ENCODE data around the gene SPRTN.
"Not testable (repeated sequence)": the region's sequence is repeated elsewhere in the genome, so short reads cannot be mapped to it uniquely, and the experiment has no call there.

Gene SPRTN

DNA sequence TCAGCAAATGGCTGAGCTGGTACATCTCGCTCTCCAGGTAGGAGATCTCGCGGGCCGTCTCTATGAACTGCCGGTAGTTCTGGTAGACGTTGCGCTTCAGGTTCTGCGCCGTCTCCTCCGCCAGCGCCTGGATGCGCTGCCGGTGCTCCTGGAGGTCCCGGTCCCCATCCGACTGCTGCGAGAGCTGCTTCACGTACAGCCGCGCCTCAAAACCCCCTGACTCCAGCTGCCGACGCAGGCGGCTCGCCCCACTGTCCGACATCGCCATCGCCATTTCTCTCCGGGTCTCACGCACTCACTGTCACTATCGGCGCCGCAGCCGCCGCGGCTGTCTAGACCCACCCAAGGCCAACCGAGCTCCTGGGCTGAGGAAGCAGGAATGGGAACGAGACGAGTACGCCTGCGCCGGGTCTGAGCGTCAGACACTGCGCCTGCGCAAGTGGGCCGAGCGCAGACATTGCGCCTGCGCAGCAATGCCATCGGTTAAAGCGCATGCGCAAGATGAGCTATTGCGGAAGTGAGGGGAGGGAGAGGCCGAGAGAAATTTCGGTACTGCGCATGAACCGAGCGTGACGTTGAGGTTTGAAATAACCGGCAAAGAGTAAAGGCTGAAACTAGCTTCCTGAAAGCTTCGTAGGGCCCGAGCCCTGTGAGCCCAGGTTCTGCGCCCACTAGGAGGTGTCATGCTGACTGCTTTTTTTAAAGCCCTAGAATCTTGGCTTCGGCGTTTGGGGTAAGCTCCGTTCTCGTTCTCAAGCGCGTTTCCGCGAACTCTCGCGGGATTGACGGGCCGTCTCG is 422 bp upstream of the SPRTN start, which contains the start of gene EXOC8:
Gene EXOC8, minus strand, starts transcription at position 381 of the 798 bp plus-strand sequence. Its CDS starts 107 bp downstream, at position 274.
- DNase-seq: peak; percentile 98

DNA sequence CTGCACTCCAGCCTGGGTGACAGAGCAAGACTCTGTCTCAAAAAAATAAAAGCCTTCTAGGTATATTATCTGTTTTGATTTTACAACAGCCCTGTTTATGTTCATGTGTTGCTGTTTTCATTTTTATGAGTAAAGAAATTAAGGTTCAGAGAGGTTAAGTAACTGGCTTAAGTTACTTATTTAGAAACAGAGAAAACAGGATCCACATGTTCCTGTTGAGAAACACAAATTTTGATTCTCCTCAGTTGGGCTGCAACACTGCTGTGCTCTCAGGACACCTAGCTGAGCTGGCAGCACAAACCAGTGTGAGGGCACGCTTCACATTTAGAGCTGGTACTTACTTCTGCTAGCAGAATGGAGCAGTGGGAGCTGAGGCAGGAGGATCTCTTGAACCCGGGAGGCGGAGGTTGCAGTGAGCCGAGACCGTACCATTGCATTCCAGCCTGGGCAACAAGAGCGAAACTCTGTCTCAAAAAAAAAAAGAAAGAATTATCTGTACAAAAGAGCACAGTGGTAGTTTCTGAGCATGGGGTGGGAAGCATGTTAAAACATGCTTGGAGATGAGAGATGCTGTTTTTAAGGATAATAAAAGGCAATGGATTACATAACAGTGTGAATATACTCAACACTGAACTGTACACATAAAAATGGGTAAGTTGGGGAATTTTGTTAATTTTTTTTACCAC is 2.4 kb downstream of the SPRTN start:
- DNase-seq: no peak

DNA sequence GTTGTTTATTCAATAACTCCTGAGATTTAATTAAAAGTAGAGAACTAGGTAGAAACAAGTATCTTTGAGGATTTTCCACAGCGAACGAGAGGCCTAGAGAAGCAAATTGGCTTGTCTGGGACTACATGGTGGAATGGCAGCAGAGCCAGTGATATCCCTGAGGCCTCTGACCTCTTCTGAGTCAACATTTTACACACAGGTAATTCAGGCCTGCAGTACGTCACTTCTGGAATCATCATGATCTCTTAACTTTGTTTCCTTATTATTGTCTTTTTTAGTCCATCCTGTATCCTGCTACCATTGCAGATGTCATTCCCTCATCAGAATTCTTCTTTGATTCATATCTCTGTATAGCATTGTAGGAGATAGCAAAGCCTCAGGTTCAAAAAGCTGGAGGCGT is 9.9 kb downstream of the SPRTN start:
- DNase-seq: no peak

DNA sequence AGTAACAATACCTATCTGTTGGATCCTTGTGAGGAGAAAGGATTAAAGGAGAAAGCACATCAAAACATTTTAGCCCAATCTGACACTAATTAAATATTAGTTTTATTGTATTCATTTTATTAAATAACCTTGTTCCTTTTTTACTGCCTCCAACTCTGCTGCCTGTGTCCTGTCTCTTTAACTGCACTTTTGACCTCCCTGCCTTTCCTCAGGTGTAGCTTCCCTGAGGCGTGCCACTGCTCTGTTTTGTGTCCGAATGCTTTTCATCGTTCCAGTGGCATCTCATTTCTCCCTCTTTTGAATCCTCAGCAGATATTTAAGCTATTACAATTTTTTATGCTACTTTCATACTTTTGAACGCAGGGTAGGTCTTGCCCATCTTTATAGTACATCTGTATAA is 10.3 kb downstream of the SPRTN start:
- DNase-seq: no peak

DNA sequence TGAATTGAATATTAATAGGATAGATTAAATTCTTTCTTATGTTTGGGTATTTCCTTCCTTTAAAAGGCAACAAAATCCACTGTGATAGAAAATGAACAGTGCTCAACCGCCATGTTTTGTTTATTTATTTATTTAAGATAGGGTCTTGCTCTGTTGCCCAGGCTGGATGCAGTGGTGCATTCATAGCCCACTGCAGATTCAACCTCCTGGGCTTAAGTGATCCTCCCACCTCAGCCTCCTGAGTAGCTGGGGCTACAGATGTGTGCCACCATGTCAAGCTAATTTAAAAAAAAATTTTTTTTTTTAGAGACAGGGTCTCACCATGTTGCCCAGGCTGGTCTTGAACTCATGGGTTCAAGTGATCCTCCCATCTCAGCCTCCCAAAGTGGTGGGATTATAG is 10.8 kb downstream of the SPRTN start:
- DNase-seq: not testable (repeated sequence)

DNA sequence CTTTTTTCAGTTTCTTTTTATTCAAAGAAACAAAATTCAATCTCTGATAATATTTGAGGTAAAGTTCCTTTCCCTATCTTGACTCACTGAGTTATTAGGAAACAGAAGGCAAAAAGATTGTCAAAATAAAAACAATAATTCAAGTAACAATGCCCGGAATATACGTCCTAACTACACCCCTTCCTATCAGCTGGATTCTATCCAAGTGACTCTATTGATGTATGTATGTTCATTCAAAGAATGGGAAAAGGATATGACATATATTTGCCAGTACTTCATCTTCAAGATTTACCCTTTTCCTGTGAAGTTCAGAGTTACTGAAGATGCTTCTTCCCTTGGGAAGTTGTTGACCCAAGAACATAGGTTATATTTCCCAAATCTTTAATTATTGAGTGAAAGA is 13.7 kb downstream of the SPRTN start:
- no peak for DNase-seq

DNA sequence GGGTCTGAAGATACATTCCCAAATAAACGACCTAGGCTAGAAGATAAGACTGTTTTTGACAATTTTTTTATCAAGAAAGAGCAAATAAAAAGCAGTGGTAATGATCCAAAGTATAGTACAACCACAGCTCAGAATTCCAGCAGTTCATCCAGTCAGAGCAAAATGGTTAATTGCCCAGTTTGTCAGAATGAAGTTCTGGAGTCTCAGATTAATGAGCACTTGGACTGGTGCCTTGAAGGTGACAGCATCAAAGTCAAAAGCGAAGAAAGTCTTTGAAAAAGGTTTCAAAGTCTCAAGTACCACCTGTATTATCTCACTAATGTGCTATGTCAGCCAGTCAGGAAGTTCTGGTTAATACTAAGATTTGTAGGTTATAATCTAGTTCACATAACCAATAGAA is 15.0 kb downstream of the SPRTN start:
- no peak for DNase-seq

DNA sequence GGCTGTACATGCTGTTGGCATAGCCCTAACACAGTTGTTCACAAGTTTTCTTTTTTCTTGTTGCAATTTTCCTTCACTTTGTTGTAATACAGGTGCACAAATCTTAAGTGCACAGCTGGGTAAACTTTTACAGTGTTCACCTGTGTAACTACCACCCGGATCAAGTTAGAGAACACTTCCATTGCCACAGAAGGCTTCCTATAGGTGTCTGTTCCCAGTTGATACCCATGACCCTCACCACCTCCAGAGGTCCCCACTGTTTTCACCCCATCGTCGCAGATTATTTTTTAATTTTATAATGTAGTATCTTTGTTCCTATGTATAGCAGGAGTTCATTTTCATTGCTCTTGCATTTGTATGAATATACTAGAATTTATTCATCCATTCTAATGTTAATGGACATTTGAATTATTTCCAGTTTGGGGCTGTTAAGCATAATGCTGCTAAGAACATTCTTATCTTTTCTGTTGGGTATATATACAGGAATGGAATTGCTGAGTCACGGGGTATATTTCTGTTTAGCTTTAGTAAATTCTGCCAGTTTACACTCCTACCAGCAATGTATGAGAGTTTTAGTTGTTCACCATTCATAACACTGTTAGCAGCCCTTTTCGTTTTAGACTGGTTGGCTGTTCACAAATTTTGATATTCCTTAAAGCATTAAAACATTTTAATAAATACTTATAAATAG is 16.4 kb downstream of the SPRTN start:
- no peak for DNase-seq

DNA sequence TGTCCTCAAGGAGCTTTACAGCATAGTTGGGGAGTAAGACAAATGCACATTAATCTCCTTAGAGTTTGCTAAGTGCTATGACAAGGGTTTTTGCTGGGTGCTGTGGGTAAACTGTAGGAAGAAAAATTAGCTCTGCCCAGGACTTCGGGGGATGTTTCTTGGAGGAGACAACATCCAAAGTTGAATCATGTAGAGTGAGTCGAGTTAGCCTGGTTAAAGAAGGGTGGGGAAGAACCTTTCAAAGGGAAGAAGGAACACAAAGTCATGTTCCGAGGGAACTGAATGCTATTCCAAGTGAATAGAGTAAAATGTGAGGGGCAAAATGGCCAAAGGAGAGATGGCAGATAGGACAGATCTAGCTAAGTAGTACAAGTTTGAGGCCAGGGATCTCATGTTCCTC is 17.1 kb downstream of the SPRTN start:
- DNase-seq: no peak

DNA sequence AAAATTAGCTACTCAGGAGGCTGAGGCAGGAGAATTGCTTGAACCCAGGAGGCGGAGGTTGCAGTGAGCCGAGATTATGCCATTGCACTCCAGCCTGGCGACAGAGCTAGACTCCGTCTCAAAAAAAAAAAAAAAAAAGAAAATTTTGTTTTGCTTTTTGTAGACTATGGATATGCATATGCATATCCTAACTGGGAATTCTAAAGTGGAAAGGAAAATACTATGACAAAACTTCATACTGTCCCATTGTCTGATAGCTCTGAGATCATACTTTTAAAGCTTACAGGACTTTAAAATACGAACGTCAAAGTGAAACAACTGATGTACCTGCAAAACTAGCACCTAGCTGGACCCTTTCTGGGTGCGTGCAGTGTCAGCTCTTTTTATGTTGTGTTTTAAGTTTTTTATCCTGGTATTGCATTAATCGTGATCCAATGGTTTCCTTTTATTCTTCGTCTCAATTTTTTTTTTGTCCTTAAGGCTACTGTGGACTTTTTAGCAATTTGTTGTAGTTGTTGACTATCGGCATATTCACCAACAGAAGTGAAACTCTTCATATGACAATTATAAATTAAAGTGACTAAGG is 19.2 kb downstream of the SPRTN start:
- no peak for DNase-seq

DNA sequence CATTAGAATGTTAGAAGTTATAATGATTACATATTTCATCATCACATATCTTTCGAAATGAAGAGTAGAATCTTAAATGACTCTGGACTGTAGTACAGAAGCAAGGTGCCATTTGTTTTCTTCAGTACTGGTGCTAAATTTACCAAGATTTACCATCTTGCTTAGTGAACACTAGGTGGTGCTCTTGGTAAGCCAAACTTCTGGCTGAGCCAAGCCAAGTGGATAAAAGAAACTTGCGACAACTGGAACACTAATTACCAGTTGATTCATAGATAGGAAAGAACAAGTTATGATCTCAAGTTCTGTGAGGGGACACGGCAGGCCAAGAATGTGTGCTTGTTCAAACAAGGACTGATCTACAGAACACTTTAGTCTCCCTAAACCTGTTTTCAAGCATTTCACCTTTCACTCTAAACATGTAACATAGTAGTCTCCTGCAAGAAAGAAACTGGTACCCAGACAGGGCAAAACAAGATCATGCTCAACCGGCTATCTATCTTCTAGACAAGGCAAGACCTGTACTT is 19.8 kb downstream of the SPRTN start:
- peak; percentile 78 for DNase-seq

DNA sequence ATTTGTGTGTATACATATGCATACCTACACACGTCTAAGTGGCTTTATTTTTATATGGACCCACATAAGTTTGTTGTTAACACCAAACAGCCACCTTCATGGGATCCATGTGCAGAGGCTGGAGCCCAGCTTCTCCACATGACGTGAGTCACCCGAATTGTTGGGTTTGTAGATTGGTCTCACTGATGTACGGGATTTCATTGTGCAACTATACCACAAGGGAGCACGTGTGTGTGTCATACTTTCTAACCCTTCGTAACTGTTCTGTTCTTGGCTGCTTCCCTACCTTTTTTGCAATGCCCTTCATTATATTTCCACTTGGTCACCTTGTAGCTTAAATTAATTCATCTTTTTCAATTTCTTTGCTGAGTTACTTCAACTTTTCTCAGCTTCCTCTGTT is 21.0 kb downstream of the SPRTN start:
- no peak for DNase-seq

DNA sequence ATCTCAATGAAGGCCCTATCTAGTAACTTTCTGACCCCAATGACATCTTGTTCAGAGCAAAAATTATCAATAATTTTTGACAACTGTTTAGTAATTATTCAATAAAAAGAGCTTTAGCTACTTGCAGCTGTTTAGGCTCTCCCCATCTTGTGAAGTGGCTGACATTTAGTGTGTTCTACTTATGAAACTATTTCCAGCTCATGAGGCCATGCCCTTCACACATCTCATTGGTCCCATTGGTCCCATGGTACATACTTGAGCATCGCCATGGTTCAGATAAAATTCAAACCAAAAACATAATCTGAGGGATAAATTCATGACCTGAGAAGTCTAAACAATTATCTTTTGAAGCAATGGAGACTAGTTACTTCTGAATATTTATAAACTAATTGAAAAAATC is 24.2 kb downstream of the SPRTN start:
- DNase-seq: no peak

DNA sequence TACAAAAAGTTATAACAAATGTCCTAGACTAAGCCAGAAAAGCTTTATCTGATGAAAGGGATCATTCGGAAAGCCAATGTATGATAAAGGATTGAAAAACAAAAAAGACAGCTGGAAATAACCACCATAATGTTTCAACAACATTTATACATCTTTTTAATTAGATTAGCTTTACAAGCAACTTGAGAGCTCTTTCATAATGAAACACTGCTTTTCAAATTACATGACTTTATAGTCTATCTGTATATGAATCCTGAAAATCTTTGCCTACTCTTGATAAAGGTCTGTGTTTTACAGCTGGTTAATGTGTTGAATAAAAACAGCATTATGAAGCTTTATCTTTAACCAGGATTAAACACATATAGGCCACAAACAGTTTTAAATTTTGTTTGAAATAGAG is 25.5 kb downstream of the SPRTN start:
- DNase-seq: no peak

DNA sequence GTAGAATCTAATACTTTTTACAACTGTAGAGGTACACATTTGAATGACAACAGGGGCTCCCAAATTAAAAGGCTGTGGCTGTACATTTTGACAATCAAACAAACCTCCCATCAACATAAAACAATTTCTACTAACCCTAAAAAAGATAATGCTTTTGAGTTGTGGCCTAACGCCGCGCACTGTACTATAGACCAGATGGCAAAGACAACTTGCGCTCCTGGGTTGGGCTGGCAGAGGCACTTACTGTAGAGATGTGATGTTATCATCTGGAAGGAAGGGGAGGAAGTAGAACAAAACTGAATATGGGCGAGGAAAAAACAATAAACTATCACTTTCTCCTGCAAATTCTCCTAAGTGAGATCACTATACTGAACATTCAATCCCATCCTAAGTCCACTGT is 26.1 kb downstream of the SPRTN start:
- DNase-seq: no peak

DNA sequence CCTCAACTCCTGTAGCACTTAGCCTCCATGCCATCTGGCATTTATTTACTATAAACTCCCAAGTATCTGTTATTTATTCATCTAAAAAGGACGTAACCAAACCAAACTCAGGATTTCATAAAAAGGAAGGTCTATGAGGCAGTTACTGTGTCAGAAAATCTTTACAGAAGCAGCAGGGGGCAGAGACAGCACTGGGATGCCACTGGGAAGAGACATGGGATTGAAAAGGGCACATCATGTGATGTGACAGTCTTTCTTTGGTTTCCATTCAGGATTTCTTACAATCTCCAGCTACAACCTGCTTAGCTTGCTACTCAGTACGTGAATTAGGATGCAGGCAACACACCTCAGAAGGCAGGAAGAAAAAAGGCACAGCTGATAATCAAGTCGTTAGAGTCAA is 31.2 kb downstream of the SPRTN start:
- no peak for DNase-seq

DNA sequence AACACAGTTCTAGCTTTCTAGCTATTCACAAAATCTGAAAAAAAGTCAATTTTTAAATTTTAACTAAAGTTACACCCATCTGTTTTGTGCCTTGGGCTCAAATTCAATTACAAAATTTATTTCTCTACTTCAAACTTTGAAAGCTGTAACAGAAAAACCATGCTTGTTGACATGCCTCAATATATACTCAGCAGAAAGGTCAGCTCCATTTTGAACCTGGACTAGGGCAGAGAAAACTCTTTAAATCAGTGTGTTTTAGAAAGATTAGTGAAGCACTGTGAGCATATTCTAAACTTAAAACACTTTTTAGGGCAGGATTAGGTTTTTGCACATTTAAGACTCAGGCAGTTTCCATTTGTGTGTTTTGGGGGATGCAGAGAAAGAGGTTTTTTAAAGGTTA is 34.4 kb downstream of the SPRTN start:
- no peak for DNase-seq

DNA sequence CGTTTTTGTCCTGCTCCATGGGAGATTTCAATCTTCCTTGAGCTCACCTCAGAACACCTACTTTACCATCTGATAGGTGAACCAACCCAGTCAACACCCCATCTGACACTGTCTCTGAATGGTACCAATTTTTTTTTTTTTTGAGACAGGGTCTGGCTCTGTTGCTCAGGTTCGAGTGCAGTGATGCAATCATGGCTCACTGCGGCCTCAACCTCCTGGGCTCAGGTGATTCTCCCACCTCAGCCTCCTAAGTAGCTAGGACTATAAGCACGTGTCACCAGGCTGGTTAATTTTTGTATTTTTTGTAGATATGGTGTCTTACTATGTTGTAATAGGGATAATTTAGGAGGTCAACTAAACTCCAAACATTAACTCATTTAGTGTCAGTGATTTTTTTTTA is 36.3 kb downstream of the SPRTN start:
- DNase-seq: no peak

DNA sequence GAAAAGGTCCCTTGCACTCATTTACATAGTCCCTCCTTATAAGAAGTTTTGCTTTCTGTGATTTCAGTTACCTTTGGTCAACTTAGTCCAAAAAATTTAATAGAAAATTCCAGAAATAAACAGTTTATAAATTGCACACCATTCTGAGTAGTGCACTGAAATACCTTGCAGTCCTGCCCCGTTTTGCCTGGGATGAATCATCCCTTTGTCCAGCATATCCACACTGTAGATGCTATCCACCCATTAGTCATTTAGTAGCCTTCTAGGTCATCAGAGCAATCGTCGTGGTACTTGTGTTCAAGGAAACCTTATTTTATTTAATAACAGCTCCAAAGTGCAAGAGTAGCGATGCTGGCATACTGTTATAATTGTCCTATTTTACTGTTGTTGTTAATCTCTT is 38.0 kb downstream of the SPRTN start:
- DNase-seq: no peak

DNA sequence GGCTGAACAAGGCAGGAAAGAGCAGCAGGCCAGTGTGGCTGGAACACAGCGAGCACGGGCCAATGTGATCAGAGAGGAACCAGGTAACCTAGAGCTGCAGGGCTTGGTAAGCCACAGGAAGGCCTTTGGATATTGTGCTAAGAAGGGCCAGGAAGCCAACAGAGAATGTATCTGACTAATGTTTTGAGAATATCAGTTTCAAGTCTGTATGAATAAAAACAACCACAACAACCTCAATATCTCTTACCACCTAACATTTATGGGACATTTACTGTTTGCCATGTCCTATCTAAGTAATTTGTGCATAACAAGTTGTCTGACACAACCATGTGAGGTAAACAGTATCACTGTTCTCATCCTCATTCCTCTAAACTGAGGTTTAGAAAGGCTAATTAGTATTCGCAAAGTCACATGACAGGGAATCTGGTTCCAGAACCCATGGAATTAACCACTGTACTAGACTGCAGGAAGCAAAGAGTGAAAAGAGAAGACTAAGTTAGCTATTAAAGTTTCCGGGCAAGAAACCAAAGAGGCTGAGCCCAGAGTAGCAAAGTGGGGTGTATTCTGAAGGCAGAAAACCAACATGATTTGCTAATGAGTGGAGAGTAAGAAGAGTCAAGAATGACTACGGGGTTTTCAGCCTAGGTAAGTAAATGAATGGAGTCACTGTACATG is 38.9 kb downstream of the SPRTN start:
- no peak for DNase-seq

DNA sequence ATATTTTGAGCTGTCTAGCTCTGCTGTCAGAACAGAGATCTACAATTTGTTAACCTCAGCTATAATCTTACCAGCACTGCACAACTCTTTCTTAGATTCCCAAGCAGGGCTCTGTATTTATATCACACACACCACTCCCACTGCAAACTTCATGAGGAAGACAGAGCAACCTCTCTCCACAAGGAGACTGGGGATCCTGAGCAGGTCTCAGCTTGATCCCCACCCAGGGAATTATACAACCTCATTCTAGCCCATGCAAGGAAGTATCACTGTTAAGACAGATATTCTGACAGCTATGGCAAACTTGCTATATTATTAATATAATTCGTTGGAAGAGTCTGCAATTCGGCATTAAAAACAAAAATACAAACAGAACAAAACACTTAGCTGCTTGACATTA is 43.6 kb downstream of the SPRTN start:
- DNase-seq: no peak

DNA sequence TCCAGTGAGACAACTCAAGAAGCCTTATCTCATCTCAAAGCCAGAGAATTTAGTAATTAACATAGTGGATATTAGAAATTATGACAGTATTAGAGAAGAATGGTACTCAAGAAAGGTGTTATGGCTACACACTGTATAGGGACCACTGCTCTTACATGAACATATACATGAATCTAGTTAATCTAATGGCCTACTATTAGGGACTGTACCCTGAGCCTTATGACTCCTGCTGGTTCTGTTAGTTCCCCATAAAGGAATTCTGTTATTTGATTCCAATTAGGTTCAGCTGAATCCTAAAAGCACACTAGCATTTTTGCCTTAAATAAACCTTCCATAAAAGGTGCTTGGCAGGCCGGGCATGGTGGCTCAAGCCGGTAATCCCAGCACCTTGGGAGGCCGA is 44.3 kb downstream of the SPRTN start:
- no peak for DNase-seq
